ENCODE measurements around the gene PLAAT5. TPM values are rescaled to one million over a fixed set of nuclear protein-coding genes. Genes with fewer than 3 reads are reported as not detected.

PLAAT5 gene
- total RNA-seq, 1 experiment from 2014 or later, result 8.5 TPM

DNA sequence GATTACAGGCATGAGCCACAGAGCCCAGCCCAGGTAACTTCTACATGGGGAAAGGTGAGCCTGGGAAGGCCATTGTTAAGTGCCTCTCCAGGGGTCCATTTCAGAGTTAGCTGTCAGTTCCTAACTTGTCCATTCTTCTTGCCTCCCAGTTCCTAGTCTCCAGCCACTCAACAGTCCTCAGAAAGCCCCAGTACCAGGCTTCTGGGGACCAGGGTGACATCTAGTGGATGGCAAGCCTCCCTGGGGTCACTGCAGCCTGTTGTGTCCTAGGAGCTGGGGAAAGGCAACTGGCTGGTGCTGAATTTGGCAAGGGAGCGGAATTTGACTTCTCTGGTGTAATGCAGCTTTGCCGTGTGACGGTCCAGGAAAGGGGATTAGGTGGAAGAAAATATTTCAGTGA is 17.0 kb upstream of the PLAAT5 start:
- TF ChIP-seq, protein P1, sequence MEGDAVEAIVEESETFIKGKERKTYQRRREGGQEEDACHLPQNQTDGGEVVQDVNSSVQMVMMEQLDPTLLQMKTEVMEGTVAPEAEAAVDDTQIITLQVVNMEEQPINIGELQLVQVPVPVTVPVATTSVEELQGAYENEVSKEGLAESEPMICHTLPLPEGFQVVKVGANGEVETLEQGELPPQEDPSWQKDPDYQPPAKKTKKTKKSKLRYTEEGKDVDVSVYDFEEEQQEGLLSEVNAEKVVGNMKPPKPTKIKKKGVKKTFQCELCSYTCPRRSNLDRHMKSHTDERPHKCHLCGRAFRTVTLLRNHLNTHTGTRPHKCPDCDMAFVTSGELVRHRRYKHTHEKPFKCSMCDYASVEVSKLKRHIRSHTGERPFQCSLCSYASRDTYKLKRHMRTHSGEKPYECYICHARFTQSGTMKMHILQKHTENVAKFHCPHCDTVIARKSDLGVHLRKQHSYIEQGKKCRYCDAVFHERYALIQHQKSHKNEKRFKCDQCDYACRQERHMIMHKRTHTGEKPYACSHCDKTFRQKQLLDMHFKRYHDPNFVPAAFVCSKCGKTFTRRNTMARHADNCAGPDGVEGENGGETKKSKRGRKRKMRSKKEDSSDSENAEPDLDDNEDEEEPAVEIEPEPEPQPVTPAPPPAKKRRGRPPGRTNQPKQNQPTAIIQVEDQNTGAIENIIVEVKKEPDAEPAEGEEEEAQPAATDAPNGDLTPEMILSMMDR (conservative IDR thresholded peaks at IDR 0.05), result peak; percentile 66
- H3K23me2 ChIP-seq (ENCODE audit: insufficient read length, low read depth, low read length, poor library complexity, severe bottlenecking), result no peaks in the 10 kb centered on the region
- no peak overlapping the region for H3K23ac ChIP-seq (ENCODE audit: insufficient read length, low read depth, low read length)
- no peaks in the 10 kb centered on the region for H4K20me1 ChIP-seq (ENCODE audit: control insufficient read depth, insufficient read depth, insufficient read length)
- H3K14ac ChIP-seq (ENCODE audit: insufficient read depth, low read length), result no peak overlapping the region
- no peak overlapping the region for H3K27ac ChIP-seq (ENCODE audit: insufficient read length, low read depth, low read length)
- H3T11ph ChIP-seq (ENCODE audit: low read length), result no peak overlapping the region
- no peaks in the 10 kb centered on the region for H3K79me1 ChIP-seq (ENCODE audit: insufficient read depth, low read depth, low read length, poor library complexity, severe bottlenecking)
- no CpG with 5 or more reads among the region's 3 CpGs for WGBS (ENCODE audit: extremely low coverage, insufficient read length, low lambda C conversion rate)
- H2BK20ac ChIP-seq (ENCODE audit: low read depth, low read length, poor library complexity, severe bottlenecking), result no peak overlapping the region
- H4K91ac ChIP-seq (ENCODE audit: insufficient read length, low read depth, low read length), result no peak overlapping the region
- no peak overlapping the region for H2BK12ac ChIP-seq (ENCODE audit: insufficient read length, low read depth, low read length)
- no peak overlapping the region for H3K4me2 ChIP-seq (ENCODE audit: insufficient read depth, insufficient read length, low read length)
- H2AK5ac ChIP-seq (ENCODE audit: insufficient read length, low read length), result no peak overlapping the region
- Mint-ChIP-seq H3K27ac (peak overlapping the region in 1 of 3 experiments; percentile 35; a peak in 1 of 7 replicates), H3K36me3 (ENCODE audit: insufficient read depth in 1 of 3, low read depth in 3 of 3) (peaks cover 0 to 10% (median 2%) of the 10 kb centered on the region in 3 experiments; a peak in 2 of 7 replicates), H3K9me3 (0 out of 5 replicates have a peak, but pooled peaks cover 0 to 3% of the 10 kb centered on the region in 2 experiments), H3K4me1 (peaks cover 57 to 62% of the 10 kb centered on the region in 2 experiments), H3K27me3 (ENCODE audit: low read depth) (peaks cover 1% of the 10 kb centered on the region), H3K4me3 (no peak overlapping the region)
- no peak overlapping the region for H2BK15ac ChIP-seq (ENCODE audit: low read depth, low read length)
- no peaks in the 10 kb centered on the region for H3K9me3 ChIP-seq (ENCODE audit: control insufficient read depth, low read depth, low read length)
- DNase-seq, result peak; percentile 88
- H2BK120ac ChIP-seq (ENCODE audit: low read depth, low read length, poor library complexity, severe bottlenecking), result no peak overlapping the region
- H3K4ac ChIP-seq (ENCODE audit: low read depth, low read length), result no peak overlapping the region
- H3K56ac ChIP-seq (ENCODE audit: insufficient read length, low read depth, low read length), result no peak overlapping the region
- H3K27me3 ChIP-seq (ENCODE audit: insufficient read depth, low read length), result no peaks in the 10 kb centered on the region
- no peak overlapping the region for H2AFZ ChIP-seq (ENCODE audit: low read length)
- H2BK5ac ChIP-seq (ENCODE audit: insufficient read length, low read length), result no peak overlapping the region
- H3K4me1 ChIP-seq (ENCODE audit: insufficient read depth, low read length), result peaks cover 9% of the 10 kb centered on the region; the same call in 1 of the 2 replicates
- H4K8ac ChIP-seq (replicated peaks; ENCODE audit: insufficient read length, low read depth, low read length), result no peak overlapping the region
- no peak overlapping the region for H3K18ac ChIP-seq (ENCODE audit: insufficient read length, low read depth, low read length)
- no peaks in the 10 kb centered on the region for H3K79me2 ChIP-seq (ENCODE audit: insufficient read depth, low read length)
- H3K9ac ChIP-seq (ENCODE audit: extremely low read depth, insufficient read length, low read length), result no peak overlapping the region
- no peak overlapping the region for H4K5ac ChIP-seq (ENCODE audit: insufficient read length, low read depth, low read length)
